ENCODE measurements around the gene INAFM1.

Gene INAFM1

GRCh38 chr19:47303966-47304365, 29.3 kb downstream of the INAFM1 start:
- H3K4me3 Mint-ChIP-seq, result no peak overlapping the region
- DNase-seq, result no peak
- H3K27ac Mint-ChIP-seq, result no peak overlapping the region
- no peaks in the 10 kb centered on the region for H3K4me1 Mint-ChIP-seq
- no peak for TF ChIP-seq CTCF (IDR thresholded peaks at IDR 0.05)
- H3K27me3 Mint-ChIP-seq (ENCODE audit: low read depth, poor library complexity), result peaks cover 25% of the 10 kb centered on the region
- H3K9me3 Mint-ChIP-seq, result no peaks in the 10 kb centered on the region
- H3K36me3 Mint-ChIP-seq (ENCODE audit: low read depth), result no peaks in the 10 kb centered on the region

GRCh38 chr19:47305309-47305751, 30.6 kb downstream of the INAFM1 start:
- TF ChIP-seq CTCF (IDR thresholded peaks at IDR 0.05), result peak; percentile 90
- H3K36me3 Mint-ChIP-seq (ENCODE audit: low read depth), result no peaks in the 10 kb centered on the region
- H3K4me1 Mint-ChIP-seq, result no peaks in the 10 kb centered on the region
- peak; percentile 85 for DNase-seq
- no peak overlapping the region for H3K4me3 Mint-ChIP-seq
- H3K9me3 Mint-ChIP-seq, result no peaks in the 10 kb centered on the region
- peaks cover 36% of the 10 kb centered on the region for H3K27me3 Mint-ChIP-seq (ENCODE audit: low read depth, poor library complexity)
- H3K27ac Mint-ChIP-seq, result no peak overlapping the region

GRCh38 chr19:47306303-47306702, 31.6 kb downstream of the INAFM1 start:
- H3K27ac Mint-ChIP-seq, result no peak overlapping the region
- DNase-seq, result no peak
- TF ChIP-seq CTCF (IDR thresholded peaks at IDR 0.05), result no peak
- H3K36me3 Mint-ChIP-seq (ENCODE audit: low read depth), result no peaks in the 10 kb centered on the region
- H3K4me3 Mint-ChIP-seq, result no peak overlapping the region
- H3K9me3 Mint-ChIP-seq, result no peaks in the 10 kb centered on the region
- no peaks in the 10 kb centered on the region for H3K4me1 Mint-ChIP-seq
- peaks cover 44% of the 10 kb centered on the region for H3K27me3 Mint-ChIP-seq (ENCODE audit: low read depth, poor library complexity)

GRCh38 chr19:47309038-47309437, 34.4 kb downstream of the INAFM1 start:
- DNase-seq, result no peak
- no peak for TF ChIP-seq CTCF (IDR thresholded peaks at IDR 0.05)
- H3K4me3 Mint-ChIP-seq, result no peak overlapping the region
- peaks cover 59% of the 10 kb centered on the region for H3K27me3 Mint-ChIP-seq (ENCODE audit: low read depth, poor library complexity)
- no peak overlapping the region for H3K27ac Mint-ChIP-seq
- H3K36me3 Mint-ChIP-seq (ENCODE audit: low read depth), result no peaks in the 10 kb centered on the region
- H3K4me1 Mint-ChIP-seq, result no peaks in the 10 kb centered on the region
- H3K9me3 Mint-ChIP-seq, result no peaks in the 10 kb centered on the region

- Mint-ChIP-seq H3K27me3 (ENCODE audit: low read depth, poor library complexity) (peaks cover 58% of the 10 kb centered on the region), H3K4me3 (no peak within 1 kb of the TSS), H3K36me3 (ENCODE audit: low read depth) (no peaks in the 10 kb centered on the region), H3K4me1 (no peaks in the 10 kb centered on the region), H3K9me3 (no peaks in the 10 kb centered on the region), H3K27ac (no peak within 1 kb of the TSS)
- TF ChIP-seq CTCF (IDR thresholded peaks at IDR 0.05), result no peak
- DNase-seq, result no peak
Observed at GRCh38 chr19:47309608-47310007, 34.9 kb downstream of the INAFM1 start, which contains the start of gene C5AR1. Gene C5AR1 (plus strand): TSS chr19:47309861. CDS start chr19:47309896, 35 bp downstream.

- Mint-ChIP-seq H3K9me3 (no peaks in the 10 kb centered on the region), H3K4me3 (no peak overlapping the region), H3K36me3 (ENCODE audit: low read depth) (no peaks in the 10 kb centered on the region), H3K4me1 (no peaks in the 10 kb centered on the region), H3K27ac (no peak overlapping the region), H3K27me3 (ENCODE audit: low read depth, poor library complexity) (peaks cover 60% of the 10 kb centered on the region)
- DNase-seq, result no peak
- no peak for TF ChIP-seq CTCF (IDR thresholded peaks at IDR 0.05)
Observed at GRCh38 chr19:47310323-47310722, 35.6 kb downstream of the INAFM1 start.
